Panc1 (cell line): ENCODE data around the gene MYF5. TPM values are rescaled to one million over a fixed set of nuclear protein-coding genes. Genes with fewer than 3 reads are reported as not detected.

Experiments used
- ATAC-seq: fragments of 200-7000 bp; cut with Tn5 transposase; 2 replicates; pipeline ENCODE4 v1.9.1; 2020; ENCODE audit warnings: mild to moderate bottlenecking, moderate library complexity
- BruUV-seq: library from RNA; stranded (reverse); fragments of 400-500 nt; replicated peaks from 2 replicates; lab custom pipeline; 2021; lab: Mats Ljungman, UMichigan
- CTCF ChIA-PET: fragments of 300-600 bp; sonication (Branson Sonifier 250); formaldehyde crosslinking; loops from one replicate; lab custom pipeline; 2022; ENCODE audit warnings: antibody characterized with exemption; lab: Charles Lee
- POLR2A ChIA-PET: fragments of 300-600 bp; sonication (Branson Sonifier 250); formaldehyde crosslinking; loops from one replicate; lab custom pipeline; 2022; ENCODE audit warnings: antibody characterized with exemption; lab: Charles Lee
- DNase-seq: peaks from one replicate; pipeline ENCODE4 v3.0.0-alpha.2; 2010; ENCODE audit warnings: low read depth, low spot score
- H3K27ac ChIP-seq: 2 replicates; pipeline ENCODE4 v1.5.1; 2011; ENCODE audit warnings: mild to moderate bottlenecking, low read length, inconsistent platforms
- H3K27me3 ChIP-seq: fragments of 200-500 bp; sonication (Bioruptor generic); 2 replicates; pipeline ENCODE4 v1.6.0; 2014; ENCODE audit warnings: low read length, inconsistent platforms; ENCODE audit not compliant: control insufficient read depth, insufficient read depth
- H3K36me3 ChIP-seq: fragments of 200-500 bp; sonication (Bioruptor generic); 2 replicates; pipeline ENCODE4 v1.5.1; 2014; ENCODE audit warnings: inconsistent platforms, mild to moderate bottlenecking, low read length, moderate library complexity; ENCODE audit not compliant: control insufficient read depth, insufficient read depth
- H3K4me1 ChIP-seq: 2 replicates; pipeline ENCODE4 v1.5.1; 2011; ENCODE audit warnings: inconsistent platforms, mild to moderate bottlenecking, low read length, moderate library complexity; ENCODE audit not compliant: control insufficient read depth, insufficient read depth
- H3K4me3 ChIP-seq, 2 experiments: 2 replicates each; pipeline ENCODE4 v1.5.1; 2011 to 2012; ENCODE audit warnings: low read depth in 2 of 2, low read length in 2 of 2, mild to moderate bottlenecking in 2 of 2, inconsistent platforms in 1 of 2, moderate library complexity in 1 of 2
- H3K9me3 ChIP-seq: fragments of 200-500 bp; sonication (Bioruptor generic); 2 replicates; pipeline ENCODE4 v1.5.1; 2014; ENCODE audit warnings: low read depth, mild to moderate bottlenecking, inconsistent platforms, low read length, moderate library complexity; ENCODE audit not compliant: control insufficient read depth, insufficient read depth
- POLR2AphosphoS5 ChIP-seq: IDR thresholded peaks from 2 replicates; pipeline ENCODE4 v1.6.1; 2012; ENCODE audit warnings: mild to moderate bottlenecking, low read depth, low read length, moderate library complexity
- SIN3A ChIP-seq: IDR thresholded peaks from 2 replicates; pipeline ENCODE4 v1.6.1; 2012; ENCODE audit warnings: low read depth, mild to moderate bottlenecking, low read length, moderate library complexity, borderline replicate concordance; ENCODE audit not compliant: insufficient read depth
- TCF7L2 ChIP-seq: IDR thresholded peaks from 2 replicates; pipeline ENCODE4 v1.6.1; 2011; ENCODE audit warnings: mild to moderate bottlenecking, low read depth, low read length, inconsistent platforms
- in situ Hi-C: cut with HindIII; loops from 2 replicates; pipeline ENCODE4 v1.10.0; 2016; ENCODE audit warnings: low sequenced_read_pairs, low pct_unique_long_range_greater_than_20kb
- intact Hi-C: fragments of 100-400 bp; cut with micrococcal nuclease; formaldehyde crosslinking; loops from one replicate; pipeline ENCODE4 v1.10.0; 2022; ENCODE audit not compliant: unreplicated experiment
- total RNA-seq: library from RNA; stranded (reverse); gene quantifications from one replicate; pipeline ENCODE4 v1.2.1, GENCODE V29; 2021; ENCODE audit not compliant: unreplicated experiment
- TF ChIP-seq, protein P1 (sequence below), 2 experiments: IDR thresholded peaks; 2 replicates each; pipeline ENCODE4 v1.6.1; 2011 to 2012; ENCODE audit warnings: low read depth in 2 of 2, control low read depth in 1 of 2, low read length in 1 of 2, mild to moderate bottlenecking in 1 of 2, moderate library complexity in 1 of 2; ENCODE audit not compliant: insufficient read depth in 1 of 2
- TF ChIP-seq, protein P2 (sequence below): fragments of 450-650 bp; IDR thresholded peaks from 2 replicates; pipeline ENCODE4 v1.5.1; 2017; ENCODE audit warnings: mild to moderate bottlenecking

MYF5 gene
- total RNA-seq, 1 experiment from 2014 or later, result not detected

DNA sequence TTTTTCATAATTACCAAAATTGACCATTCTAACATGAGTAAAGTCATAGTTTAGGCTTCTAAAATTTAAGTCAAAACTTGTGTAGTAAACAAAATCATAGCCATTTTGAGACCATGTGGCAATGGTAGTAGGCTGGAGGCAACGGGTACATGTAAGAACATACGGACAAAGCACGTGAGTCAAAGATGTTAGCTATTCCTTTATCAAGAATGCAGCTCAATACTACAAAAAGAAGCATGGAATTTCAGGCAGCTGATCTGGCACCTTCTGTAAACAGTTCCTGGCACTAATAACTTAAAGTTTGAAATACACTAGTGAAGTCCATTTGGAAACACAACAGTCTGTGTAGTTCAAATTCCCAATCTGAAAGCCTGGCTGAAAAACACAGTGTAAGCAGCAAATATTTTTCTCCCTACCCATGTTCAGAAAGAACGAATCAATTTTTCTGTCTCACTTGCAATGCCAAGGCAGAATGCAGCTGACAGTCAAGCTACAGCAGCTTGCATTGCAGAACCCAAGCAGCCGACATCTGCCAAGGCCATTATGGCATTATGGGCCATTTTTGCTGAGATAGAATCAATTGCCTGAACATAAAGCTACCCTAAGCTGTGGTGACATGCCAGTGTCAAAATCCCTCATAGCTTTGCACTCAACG is 29.3 kb downstream of the MYF5 start:
- TF ChIP-seq, protein P1, sequence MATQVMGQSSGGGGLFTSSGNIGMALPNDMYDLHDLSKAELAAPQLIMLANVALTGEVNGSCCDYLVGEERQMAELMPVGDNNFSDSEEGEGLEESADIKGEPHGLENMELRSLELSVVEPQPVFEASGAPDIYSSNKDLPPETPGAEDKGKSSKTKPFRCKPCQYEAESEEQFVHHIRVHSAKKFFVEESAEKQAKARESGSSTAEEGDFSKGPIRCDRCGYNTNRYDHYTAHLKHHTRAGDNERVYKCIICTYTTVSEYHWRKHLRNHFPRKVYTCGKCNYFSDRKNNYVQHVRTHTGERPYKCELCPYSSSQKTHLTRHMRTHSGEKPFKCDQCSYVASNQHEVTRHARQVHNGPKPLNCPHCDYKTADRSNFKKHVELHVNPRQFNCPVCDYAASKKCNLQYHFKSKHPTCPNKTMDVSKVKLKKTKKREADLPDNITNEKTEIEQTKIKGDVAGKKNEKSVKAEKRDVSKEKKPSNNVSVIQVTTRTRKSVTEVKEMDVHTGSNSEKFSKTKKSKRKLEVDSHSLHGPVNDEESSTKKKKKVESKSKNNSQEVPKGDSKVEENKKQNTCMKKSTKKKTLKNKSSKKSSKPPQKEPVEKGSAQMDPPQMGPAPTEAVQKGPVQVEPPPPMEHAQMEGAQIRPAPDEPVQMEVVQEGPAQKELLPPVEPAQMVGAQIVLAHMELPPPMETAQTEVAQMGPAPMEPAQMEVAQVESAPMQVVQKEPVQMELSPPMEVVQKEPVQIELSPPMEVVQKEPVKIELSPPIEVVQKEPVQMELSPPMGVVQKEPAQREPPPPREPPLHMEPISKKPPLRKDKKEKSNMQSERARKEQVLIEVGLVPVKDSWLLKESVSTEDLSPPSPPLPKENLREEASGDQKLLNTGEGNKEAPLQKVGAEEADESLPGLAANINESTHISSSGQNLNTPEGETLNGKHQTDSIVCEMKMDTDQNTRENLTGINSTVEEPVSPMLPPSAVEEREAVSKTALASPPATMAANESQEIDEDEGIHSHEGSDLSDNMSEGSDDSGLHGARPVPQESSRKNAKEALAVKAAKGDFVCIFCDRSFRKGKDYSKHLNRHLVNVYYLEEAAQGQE (IDR thresholded peaks at IDR 0.05; ENCODE audit: insufficient read depth in 1 of 2, low read depth in 2 of 2, low read length in 1 of 2), result no peak
- TF ChIP-seq POLR2AphosphoS5 (no peak), TCF7L2 (no peak), SIN3A (no peak)
- TF ChIP-seq, protein P2, sequence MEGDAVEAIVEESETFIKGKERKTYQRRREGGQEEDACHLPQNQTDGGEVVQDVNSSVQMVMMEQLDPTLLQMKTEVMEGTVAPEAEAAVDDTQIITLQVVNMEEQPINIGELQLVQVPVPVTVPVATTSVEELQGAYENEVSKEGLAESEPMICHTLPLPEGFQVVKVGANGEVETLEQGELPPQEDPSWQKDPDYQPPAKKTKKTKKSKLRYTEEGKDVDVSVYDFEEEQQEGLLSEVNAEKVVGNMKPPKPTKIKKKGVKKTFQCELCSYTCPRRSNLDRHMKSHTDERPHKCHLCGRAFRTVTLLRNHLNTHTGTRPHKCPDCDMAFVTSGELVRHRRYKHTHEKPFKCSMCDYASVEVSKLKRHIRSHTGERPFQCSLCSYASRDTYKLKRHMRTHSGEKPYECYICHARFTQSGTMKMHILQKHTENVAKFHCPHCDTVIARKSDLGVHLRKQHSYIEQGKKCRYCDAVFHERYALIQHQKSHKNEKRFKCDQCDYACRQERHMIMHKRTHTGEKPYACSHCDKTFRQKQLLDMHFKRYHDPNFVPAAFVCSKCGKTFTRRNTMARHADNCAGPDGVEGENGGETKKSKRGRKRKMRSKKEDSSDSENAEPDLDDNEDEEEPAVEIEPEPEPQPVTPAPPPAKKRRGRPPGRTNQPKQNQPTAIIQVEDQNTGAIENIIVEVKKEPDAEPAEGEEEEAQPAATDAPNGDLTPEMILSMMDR, result no peak
- ChIA-PET CTCF (no interaction called here), POLR2A (no interaction called here)
- Histone ChIP-seq H3K36me3 (no peaks in the 10 kb centered on the region), H3K9me3 (no peaks in the 10 kb centered on the region), H3K27me3 (no peaks in the 10 kb centered on the region), H3K4me1 (no peaks in the 10 kb centered on the region), H3K4me3 (no peak overlapping the region), H3K27ac (no peak overlapping the region)
- no TSS peak for BruUV-seq
- in situ Hi-C loops, result no loop called here
- ATAC-seq (no peak), DNase-seq (no peak)
- intact Hi-C loops, result no loop called here

GRCh38 chr12:80747800-80748199 is 31.1 kb downstream of the MYF5 start:
- no peak overlapping the region for H3K4me3 ChIP-seq
- POLR2A ChIA-PET, result no interaction called here
- TF ChIP-seq SIN3A (no peak), TCF7L2 (no peak), POLR2AphosphoS5 (no peak)
- TF ChIP-seq, protein P1 (IDR thresholded peaks at IDR 0.05; ENCODE audit: insufficient read depth in 1 of 2, low read depth in 2 of 2, low read length in 1 of 2), result no peak
- TF ChIP-seq, protein P2, result no peak
- no peak overlapping the region for H3K27ac ChIP-seq
- in situ Hi-C loops, result no loop called here
- H3K9me3 ChIP-seq, result no peaks in the 10 kb centered on the region
- CTCF ChIA-PET, result no interaction called here
- no peaks in the 10 kb centered on the region for H3K27me3 ChIP-seq
- DNase-seq, result no peak
- intact Hi-C loops, result no loop called here
- H3K36me3 ChIP-seq, result no peaks in the 10 kb centered on the region
- BruUV-seq, result no TSS peak
- no peaks in the 10 kb centered on the region for H3K4me1 ChIP-seq
- ATAC-seq, result no peak
